ENCODE measurements around the gene BTBD1.

BTBD1 gene

DNA sequence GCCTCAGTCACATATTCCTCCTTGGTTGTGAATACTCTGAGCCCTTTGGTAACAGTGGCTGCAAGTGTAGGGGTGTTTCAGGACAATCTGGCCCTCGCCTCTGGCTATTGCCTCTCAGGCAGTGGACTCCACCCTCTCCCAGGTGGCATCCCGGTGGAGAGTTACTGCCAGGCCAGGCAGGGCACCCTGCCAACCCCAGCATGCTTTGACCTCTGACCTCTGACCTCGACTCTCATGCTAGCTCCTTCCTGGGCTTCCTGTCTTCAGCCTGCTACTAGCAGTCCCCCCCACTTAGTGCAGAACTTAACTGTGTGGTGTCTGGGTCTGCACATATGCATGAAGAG lies 45.9 kb upstream of the BTBD1 start (continued):
- TF ChIP-seq, protein P1, sequence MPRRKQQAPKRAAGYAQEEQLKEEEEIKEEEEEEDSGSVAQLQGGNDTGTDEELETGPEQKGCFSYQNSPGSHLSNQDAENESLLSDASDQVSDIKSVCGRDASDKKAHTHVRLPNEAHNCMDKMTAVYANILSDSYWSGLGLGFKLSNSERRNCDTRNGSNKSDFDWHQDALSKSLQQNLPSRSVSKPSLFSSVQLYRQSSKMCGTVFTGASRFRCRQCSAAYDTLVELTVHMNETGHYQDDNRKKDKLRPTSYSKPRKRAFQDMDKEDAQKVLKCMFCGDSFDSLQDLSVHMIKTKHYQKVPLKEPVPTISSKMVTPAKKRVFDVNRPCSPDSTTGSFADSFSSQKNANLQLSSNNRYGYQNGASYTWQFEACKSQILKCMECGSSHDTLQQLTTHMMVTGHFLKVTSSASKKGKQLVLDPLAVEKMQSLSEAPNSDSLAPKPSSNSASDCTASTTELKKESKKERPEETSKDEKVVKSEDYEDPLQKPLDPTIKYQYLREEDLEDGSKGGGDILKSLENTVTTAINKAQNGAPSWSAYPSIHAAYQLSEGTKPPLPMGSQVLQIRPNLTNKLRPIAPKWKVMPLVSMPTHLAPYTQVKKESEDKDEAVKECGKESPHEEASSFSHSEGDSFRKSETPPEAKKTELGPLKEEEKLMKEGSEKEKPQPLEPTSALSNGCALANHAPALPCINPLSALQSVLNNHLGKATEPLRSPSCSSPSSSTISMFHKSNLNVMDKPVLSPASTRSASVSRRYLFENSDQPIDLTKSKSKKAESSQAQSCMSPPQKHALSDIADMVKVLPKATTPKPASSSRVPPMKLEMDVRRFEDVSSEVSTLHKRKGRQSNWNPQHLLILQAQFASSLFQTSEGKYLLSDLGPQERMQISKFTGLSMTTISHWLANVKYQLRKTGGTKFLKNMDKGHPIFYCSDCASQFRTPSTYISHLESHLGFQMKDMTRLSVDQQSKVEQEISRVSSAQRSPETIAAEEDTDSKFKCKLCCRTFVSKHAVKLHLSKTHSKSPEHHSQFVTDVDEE (CRISPR knock-in tag; IDR thresholded peaks at IDR 0.05): no peak
- no peak for TF ChIP-seq ZFP3 (CRISPR knock-in tag; IDR thresholded peaks at IDR 0.05)
- no peak for TF ChIP-seq GLIS3 (CRISPR knock-in tag; IDR thresholded peaks at IDR 0.05)
- TF ChIP-seq, protein P2, sequence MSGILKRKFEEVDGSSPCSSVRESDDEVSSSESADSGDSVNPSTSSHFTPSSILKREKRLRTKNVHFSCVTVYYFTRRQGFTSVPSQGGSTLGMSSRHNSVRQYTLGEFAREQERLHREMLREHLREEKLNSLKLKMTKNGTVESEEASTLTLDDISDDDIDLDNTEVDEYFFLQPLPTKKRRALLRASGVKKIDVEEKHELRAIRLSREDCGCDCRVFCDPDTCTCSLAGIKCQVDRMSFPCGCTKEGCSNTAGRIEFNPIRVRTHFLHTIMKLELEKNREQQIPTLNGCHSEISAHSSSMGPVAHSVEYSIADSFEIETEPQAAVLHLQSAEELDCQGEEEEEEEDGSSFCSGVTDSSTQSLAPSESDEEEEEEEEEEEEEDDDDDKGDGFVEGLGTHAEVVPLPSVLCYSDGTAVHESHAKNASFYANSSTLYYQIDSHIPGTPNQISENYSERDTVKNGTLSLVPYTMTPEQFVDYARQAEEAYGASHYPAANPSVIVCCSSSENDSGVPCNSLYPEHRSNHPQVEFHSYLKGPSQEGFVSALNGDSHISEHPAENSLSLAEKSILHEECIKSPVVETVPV (CRISPR knock-in tag; IDR thresholded peaks at IDR 0.05): no peak
- TF ChIP-seq OSR1 (CRISPR knock-in tag; IDR thresholded peaks at IDR 0.05): no peak

GRCh38 chr15:83112233-83112955 lies 45.3 kb upstream of the BTBD1 start:
- TF ChIP-seq SNAI2 (CRISPR knock-in tag; IDR thresholded peaks at IDR 0.05) (no peak), OSR1 (CRISPR knock-in tag; IDR thresholded peaks at IDR 0.05) (no peak), ARNTL (CRISPR knock-in tag; IDR thresholded peaks at IDR 0.05; ENCODE audit: borderline replicate concordance, low read depth) (no peak), ZNF70 (CRISPR knock-in tag; IDR thresholded peaks at IDR 0.05) (no peak)
- no peak for ATAC-seq

GRCh38 chr15:83111149-83111548 lies 44.1 kb upstream of the BTBD1 start:
- no peak for ATAC-seq

GRCh38 chr15:83110381-83110780 lies 43.3 kb upstream of the BTBD1 start:
- no peak for TF ChIP-seq ESRRG (CRISPR knock-in tag; IDR thresholded peaks at IDR 0.05)
- no peak for TF ChIP-seq ZC3H10 (CRISPR knock-in tag; IDR thresholded peaks at IDR 0.05)
- TF ChIP-seq PATZ1 (CRISPR knock-in tag; IDR thresholded peaks at IDR 0.05; ENCODE audit: borderline replicate concordance): no peak
- TF ChIP-seq CSDC2 (CRISPR knock-in tag; IDR thresholded peaks at IDR 0.05): no peak
- ATAC-seq: no peak

More at GRCh38 chr15:83111149-83111548, 44.1 kb upstream of the BTBD1 start:
- TF ChIP-seq ZNF70 (CRISPR knock-in tag; IDR thresholded peaks at IDR 0.05): no peak
- no peak for TF ChIP-seq ZFP30 (CRISPR knock-in tag; IDR thresholded peaks at IDR 0.05)
- TF ChIP-seq SNAI2 (CRISPR knock-in tag; IDR thresholded peaks at IDR 0.05): no peak

- no peak for ATAC-seq
- TF ChIP-seq, protein P2 (CRISPR knock-in tag; IDR thresholded peaks at IDR 0.05): no peak
- TF ChIP-seq, protein P3, sequence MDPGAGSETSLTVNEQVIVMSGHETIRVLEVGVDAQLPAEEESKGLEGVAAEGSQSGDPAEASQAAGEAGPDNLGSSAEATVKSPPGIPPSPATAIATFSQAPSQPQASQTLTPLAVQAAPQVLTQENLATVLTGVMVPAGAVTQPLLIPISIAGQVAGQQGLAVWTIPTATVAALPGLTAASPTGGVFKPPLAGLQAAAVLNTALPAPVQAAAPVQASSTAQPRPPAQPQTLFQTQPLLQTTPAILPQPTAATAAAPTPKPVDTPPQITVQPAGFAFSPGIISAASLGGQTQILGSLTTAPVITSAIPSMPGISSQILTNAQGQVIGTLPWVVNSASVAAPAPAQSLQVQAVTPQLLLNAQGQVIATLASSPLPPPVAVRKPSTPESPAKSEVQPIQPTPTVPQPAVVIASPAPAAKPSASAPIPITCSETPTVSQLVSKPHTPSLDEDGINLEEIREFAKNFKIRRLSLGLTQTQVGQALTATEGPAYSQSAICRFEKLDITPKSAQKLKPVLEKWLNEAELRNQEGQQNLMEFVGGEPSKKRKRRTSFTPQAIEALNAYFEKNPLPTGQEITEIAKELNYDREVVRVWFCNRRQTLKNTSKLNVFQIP (CRISPR knock-in tag; IDR thresholded peaks at IDR 0.05; ENCODE audit: borderline replicate concordance, low read depth): no peak
- no peak for TF ChIP-seq ZFP30 (CRISPR knock-in tag; IDR thresholded peaks at IDR 0.05)
- TF ChIP-seq, protein P1 (CRISPR knock-in tag; IDR thresholded peaks at IDR 0.05): no peak
- TF ChIP-seq ZC3H10 (CRISPR knock-in tag; IDR thresholded peaks at IDR 0.05): no peak
- no peak for TF ChIP-seq ZFP3 (CRISPR knock-in tag; IDR thresholded peaks at IDR 0.05)
- no peak for TF ChIP-seq SNAI2 (CRISPR knock-in tag; IDR thresholded peaks at IDR 0.05)
- no peak for TF ChIP-seq ARNTL (CRISPR knock-in tag; IDR thresholded peaks at IDR 0.05; ENCODE audit: borderline replicate concordance, low read depth)
- no peak for TF ChIP-seq TOX (CRISPR knock-in tag; IDR thresholded peaks at IDR 0.05; ENCODE audit: borderline replicate concordance)
- TF ChIP-seq ZNF70 (CRISPR knock-in tag; IDR thresholded peaks at IDR 0.05): no peak
- TF ChIP-seq ZNF565 (CRISPR knock-in tag; conservative IDR thresholded peaks at IDR 0.05; ENCODE audit: low read depth): no peak
- TF ChIP-seq RARB (CRISPR knock-in tag; IDR thresholded peaks at IDR 0.05): no peak
Observed at GRCh38 chr15:83109532-83109931, 42.5 kb upstream of the BTBD1 start.

Measured in SK-N-SH treated with all-trans-retinoic acid at 6 μM for 48 hours (cell line).